CD4-positive, alpha-beta T cell treated with Interleukin-15 for 4 hours (primary cell): ENCODE measurements around the gene WWP2.
"Not testable (repeated sequence)": the region's sequence is repeated elsewhere in the genome, so short reads cannot be mapped to it uniquely, and the experiment has no call there.

ENCODE experiments used
- DNase-seq: peaks from one replicate; pipeline ENCODE4 v3.0.0-alpha.2; 2020; ENCODE audit warnings: low spot score

Gene WWP2

DNA sequence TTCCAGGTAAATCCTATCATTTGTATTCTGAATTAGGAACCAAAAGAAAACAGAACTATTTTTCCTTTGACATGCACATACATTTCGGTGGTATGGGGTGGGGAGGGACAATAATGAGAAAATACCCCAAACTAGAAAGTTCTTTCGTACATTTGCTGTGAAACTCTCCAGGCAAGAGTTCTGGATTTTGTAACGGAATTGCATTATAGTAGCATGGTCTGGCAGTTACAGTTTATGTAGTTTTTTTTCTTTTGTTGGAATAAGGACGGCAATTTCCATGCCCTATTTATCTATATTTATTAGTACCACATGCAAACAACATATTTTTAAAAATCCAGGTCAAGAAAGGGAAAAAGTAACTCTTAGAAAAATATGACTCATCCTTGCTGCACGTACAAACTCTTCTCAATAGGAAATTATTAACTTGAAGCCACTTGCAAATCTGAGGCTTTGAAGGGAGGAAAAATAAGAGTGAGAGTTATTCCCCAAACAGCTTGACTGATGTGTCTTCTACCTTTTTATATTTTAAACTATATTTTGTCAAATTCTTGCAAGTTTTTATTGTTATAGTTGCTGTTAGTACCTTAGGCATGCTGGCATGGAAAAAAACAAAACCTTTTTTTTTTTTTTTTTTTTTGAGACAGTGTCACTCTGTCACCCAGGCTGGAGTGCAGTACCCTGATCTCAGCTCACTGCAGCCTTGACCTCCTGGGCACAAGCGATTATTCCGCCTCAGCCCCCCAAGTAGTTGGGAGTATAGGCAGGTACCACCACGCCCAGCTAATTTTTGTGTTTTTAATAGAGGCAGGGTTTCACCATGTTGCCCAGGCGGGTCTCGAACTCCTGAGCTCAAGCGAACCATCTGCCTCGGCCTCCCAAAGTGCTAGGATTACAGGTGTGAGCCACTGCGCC lies 69.3 kb downstream of the WWP2 start:
- no peak for DNase-seq

DNA sequence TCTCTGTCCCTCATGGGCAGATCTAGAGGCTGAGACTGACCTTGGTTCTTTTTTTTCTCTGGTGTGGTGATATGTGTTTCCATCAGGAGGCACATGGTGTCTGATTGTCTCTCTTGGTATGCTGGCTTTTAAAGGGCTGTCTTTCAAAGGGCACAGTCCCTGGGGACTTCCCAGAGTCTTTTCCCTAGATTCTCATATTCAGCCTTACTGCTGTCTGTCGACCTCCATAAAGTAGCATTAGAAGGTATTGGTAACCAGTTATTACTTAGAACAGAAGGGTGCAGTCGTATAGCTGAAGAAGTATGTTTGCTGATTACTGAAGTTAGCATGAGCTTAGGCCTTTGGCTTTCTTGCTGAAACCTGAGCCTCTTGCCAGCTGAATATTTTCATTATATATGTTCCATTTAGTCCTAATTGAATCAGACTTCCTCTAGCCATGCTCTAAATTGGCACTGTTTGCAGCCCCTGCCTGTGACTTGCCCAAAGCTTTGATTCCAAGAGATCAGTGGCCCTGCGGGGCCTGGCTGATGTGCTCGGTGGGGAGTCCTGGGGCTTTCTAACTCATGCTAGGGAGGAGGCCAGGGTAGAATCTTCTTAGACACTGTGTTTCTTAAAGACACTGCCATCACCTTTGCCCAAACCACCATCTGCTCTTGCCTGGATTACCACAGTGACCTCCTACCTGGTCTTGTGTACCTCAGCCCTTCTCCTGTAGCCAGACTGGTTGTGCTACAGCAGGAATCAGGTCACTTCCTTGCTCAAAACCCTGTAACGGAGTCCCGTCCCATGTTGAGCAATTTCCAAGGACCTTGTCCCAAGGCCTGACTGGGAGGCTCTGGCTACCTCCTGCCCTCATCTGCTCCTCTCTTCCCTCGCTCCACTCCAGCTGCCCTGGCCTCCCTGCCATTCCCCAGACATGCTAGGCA lies 71.5 kb downstream of the WWP2 start:
- DNase-seq, result no peak

DNA sequence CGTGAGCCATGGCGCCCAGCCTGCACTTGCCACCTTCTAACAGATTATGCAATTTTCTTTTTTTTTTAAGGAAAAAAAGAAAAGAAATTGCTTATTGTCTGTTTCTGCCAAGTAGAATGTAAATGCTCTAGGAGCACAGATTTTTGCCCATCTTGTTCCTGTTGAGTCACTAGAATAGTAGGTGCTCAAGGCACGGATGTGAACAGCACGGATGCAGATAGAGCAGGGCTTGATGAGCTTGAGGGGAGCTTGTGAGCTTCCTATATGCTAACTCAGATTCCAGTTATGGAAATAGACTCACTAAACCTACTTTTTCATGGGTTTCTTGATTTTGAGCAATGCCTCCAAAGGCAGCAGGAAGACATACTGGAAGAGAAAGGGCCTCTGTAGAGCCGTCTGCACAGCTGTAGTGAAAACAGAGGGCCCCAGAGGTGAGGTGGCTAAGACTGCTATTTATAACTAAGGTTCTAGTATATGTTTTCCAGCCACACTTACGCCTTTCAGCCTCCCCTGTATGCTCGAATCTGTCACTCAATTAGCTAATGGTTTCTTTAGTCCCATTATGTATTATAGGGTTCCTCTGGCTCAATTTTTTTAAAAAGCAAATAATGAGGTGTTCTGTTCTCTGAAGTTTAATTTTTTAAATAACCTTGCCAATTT lies 72.8 kb downstream of the WWP2 start:
- no peak for DNase-seq

GRCh38 chr16:69836257-69836656 lies 74.1 kb downstream of the WWP2 start:
- DNase-seq, result no peak

DNA sequence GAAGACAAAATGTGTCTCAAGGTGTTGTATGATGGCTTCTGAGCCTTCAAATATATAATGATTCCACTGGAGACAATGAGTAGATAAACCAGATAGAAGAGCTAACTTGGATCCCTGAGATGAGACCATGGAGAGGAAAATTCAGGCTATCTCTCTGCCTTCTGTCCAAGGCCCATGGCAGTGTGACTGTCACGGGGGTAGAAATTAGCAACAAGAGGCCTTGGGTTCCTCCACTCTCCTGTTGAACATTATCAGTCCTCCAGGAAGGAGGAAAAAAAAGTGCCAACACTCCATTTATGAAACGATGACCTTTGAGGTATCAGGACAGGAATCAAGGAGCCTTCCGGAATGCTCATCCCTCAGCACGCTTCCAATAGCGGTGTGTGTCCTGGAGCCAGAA lies 75.2 kb downstream of the WWP2 start:
- no peak for DNase-seq

- DNase-seq, result no peak
Measured at GRCh38 chr16:69838489-69838888, 76.4 kb downstream of the WWP2 start.

DNA sequence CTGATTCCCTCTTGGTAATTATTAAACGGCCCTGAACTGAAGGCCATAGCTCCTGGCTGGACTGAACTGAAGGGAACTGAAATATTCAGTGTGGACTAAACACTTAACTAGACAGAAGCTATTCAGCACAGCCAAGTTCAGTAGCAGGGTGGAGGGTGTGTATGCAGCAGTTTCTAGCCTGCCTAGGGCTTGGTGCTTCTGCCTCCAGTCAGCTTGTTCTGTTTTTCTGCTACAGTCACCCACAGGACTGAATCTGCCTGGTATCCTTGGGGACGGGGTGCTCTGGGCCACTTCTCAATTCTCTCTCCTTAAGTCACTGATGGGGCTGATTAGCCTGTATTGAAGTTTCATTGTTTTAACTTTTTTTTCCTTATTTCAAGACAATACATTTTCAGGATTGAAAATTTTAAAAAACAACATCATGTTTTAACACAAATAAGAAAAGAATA lies 77.1 kb downstream of the WWP2 start:
- no peak for DNase-seq

DNA sequence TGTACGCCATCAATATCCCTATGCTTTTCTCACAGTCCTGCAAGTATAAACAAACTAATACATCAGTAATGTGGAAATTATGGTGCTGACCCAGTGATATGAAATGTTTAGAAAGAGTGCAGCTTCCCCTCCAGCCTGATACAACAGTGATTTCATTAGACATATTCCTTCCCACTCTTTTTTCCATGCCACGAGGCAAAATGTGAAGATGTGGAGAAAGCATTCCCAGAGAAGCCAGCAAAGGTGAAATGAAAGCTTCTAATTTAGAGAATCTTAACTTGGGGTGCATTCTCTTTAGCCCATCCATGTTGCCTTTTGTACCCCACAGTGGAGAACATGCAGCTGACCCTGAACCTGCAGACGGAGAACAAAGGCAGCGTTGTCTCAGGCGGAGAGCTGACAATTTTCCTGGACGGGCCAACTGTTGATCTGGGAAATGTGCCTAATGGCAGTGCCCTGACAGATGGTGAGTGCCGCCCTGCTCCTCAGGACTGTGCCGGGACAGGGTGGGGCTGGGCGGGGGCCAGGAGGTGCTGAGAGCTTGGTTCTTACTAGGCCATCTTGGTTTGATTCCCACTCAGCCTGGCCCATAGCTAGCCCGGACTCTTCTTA lies 77.8 kb downstream of the WWP2 start:
- DNase-seq, result no peak

GRCh38 chr16:69840975-69841374 lies 78.8 kb downstream of the WWP2 start:
- no peak for DNase-seq

DNA sequence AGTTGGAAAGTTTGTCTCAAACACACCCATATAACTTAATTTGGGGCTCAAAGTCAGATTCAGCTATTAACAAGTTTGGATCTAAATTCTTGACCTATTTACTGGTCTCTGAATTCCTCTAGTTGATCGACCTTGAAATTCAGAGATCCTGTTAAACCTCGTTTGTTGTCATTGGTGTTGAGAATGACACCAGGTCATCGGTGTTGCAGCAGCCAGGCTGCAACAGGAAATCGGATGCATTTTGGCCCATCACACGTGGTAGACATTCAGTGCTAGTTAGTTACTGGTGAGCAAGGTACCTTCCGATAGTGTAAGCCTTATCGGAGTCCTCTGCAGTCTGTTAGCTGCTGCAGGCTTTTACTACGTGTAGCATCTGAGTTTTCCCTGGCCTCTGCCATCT lies 82.3 kb downstream of the WWP2 start:
- no peak for DNase-seq

DNA sequence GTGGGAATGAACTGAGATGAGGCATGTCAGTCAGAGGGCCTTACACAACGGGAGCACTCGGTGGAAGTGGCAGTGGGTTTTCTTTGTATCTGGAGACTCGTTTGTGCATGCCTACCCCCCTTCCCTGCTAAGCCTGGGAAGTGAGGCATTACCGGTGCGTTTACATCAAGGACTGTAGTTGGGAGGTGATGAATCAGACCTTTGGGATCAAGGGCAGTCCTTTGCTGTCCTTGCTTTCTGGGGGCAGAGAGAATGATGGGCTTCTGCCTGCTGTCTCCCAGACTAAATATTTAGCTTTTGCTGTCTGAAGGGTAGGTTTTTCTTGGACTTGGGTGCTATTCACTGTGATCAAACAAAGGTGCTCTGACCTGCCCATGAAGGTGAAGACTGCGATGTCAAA lies 83.0 kb downstream of the WWP2 start:
- no peak for DNase-seq

DNA sequence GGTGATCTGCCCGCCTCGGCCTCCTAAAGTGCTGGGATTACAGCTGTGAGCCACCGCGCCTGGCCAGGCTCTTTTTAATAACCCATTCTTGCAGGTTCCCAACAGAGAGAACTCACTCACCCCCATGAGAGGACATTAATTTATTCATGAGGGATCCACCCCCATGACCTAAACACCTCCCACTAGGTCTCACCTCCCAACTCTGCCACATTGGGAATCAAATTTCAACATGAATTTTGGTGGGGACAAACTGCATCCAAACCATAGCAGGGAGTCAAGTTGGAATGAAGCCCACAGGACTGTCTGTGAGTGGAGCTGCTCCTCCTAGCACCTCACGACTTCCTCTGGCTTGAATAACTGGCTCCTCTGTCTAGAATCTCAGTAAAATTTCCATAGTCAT lies 85.5 kb downstream of the WWP2 start:
- DNase-seq, result no peak

DNA sequence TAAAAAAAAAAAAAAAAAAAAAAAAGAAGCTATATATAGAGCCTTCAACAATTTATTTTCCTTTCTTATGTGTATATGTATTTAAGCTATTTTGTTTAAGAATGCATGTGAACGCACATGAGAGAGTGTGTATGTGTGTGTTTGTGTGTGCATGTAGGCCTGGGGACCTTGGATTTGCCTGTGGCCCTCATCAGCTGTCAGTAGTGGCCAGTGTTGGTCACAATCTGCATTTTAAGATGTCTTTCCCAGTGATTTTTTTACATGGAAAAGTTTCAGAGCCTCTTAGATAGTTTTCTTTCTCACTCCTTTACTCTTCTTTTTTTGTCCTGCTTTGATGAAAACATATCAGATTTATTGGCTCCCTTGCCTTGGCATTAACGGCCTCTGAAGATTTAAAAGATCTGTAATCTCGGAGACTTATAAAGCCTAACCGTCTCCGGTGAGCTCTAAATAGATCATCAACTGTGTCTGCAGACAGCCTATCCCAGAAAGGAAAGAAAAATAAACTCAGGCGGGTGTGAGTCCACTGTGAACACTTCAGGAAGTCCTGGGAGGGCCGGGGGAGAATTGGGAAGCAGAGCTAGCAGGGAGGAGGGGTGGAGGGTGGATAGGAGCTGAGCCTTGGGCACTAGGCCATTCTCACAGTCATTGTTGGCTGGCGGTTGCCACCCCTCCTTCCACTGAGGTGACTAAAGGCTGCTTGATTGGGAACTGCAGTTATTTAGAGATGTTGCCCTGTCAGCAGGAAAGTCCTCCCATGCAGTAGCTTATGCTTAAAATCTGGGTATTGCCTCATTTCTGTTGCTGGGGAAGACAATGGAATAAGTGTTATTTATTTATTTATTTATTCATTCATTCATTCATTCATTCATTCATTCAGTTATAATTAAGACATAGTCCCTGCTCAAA lies 86.8 kb downstream of the WWP2 start:
- DNase-seq, result no peak

- DNase-seq, result no peak
Measured at GRCh38 chr16:69851491-69852240, 89.5 kb downstream of the WWP2 start.

DNA sequence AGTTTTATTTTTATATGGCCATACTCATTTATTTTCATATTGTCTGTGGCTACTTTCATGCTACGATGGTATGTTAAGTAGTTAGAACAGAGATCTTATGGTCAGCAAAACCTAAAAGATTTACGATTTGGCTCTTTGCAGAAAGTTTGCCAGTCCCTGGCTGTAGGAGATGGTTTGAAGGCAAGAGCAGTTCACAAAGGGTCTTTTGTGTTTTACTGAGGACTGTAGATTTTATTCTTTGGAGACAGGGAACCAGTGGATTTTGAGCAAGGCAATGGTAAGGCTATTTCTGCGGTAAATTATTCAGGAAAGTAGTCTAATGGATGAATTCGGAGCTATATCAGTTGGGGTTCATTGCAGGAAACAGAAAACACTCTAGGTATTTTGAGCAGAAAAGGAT lies 90.7 kb downstream of the WWP2 start:
- DNase-seq, result no peak

DNA sequence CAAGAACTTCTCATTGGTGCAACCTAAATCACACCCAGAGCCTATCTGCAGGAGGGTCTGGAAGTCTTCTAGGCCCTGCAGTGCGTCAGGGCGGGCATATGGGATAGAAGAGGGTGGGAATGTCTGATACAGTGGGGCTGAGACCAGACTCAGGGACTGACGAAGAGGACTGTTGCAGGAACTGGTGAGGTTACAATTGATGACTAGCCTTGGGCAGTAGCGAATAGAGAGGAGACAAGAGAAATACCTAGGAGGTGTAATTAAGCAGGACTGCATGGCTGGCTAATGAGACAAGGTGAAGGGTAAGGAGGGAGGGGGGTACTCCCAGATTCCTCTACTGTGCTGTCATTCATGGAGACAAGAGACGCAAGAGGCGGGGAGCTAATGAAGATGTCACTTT lies 91.3 kb downstream of the WWP2 start:
- no peak for DNase-seq

- not testable (repeated sequence) for DNase-seq
Measured at GRCh38 chr16:69854776-69855175, 92.6 kb downstream of the WWP2 start.

GRCh38 chr16:69855592-69855991 lies 93.5 kb downstream of the WWP2 start:
- no peak for DNase-seq

DNA sequence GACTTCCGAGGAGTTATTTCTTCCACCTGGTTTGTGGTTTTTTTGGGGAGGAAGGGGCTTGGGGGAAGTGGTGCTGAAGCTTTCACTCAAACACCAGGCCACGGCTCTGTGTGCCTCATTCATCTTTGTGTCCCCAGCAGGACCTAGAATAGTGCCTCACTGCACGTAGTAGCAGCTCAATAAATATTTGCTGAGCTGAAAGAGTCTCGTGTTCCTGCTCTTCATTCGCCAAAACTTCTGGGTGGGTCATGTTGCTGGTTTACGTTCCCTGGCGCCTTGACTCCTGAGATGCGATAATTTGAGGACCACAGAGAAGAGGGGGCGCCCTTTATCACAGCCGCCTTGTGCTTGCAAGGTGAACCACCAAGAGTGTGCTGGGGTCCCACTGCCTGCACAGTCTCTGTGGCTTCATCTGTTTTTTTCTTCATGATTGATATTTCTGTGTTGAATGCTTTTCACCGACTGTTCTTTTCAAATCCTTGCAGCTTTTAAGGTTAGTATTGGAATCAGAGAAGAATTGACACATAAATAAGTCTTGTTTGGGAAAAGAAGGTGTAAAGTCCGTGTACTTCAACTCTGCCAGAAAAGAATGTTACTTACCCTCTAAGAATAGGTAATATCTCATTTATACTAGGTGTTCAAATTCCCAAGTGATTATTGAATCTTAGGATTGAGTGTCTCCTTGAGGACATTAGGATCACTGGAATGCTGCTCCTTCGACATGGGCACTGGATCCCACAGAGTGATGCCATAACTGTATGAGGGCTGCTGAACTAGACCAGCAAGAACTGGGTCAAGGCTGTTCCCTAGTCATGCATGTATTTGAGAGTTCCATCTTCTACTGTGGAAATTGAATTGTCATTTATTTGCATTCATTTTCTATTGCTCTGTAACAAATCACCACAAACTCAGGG lies 96.3 kb downstream of the WWP2 start:
- DNase-seq, result no peak
